HepG2 (cell line): ENCODE results near the gene CST8. TPM values are rescaled to one million over a fixed set of nuclear protein-coding genes. Genes with fewer than 3 reads are reported as not detected.

Source experiments
- AHR ChIP-seq: IDR thresholded peaks from 2 replicates; pipeline ENCODE4 v1.6.1; 2018; ENCODE audit warnings: missing genetic modification reagents, missing compliant biosample characterization
- CBFB ChIP-seq: sonication (generic); formaldehyde crosslinking; IDR thresholded peaks from 2 replicates; pipeline ENCODE4 v1.4.0; 2020; ENCODE audit warnings: missing genetic modification reagents
- CEBPZ ChIP-seq: IDR thresholded peaks from 2 replicates; pipeline ENCODE4 v1.6.1; 2012; ENCODE audit warnings: low read length, improper control_type of control experiment
- EP300 ChIP-seq, 3 experiments: sonication (generic) in 1 of 3; formaldehyde crosslinking in 1 of 3; IDR thresholded peaks; 2 replicates each; pipeline versions ENCODE4 v1.5.1 to v1.6.1; 2011 to 2020; ENCODE audit warnings: low read depth in 2 of 3, low read length in 2 of 3, borderline replicate concordance in 1 of 3, improper control_type of control experiment in 1 of 3, mild to moderate bottlenecking in 1 of 3, missing genetic modification reagents in 1 of 3, moderate library complexity in 1 of 3
- HOXA3 ChIP-seq: sonication (generic); formaldehyde crosslinking; IDR thresholded peaks from 2 replicates; pipeline ENCODE4 v1.5.0; 2020; ENCODE audit warnings: missing genetic modification reagents
- IKZF5 ChIP-seq: IDR thresholded peaks from 2 replicates; pipeline ENCODE4 v1.6.1; 2018; ENCODE audit warnings: missing genetic modification reagents, mild to moderate bottlenecking, missing compliant biosample characterization
- MLLT10 ChIP-seq: sonication (generic); formaldehyde crosslinking; IDR thresholded peaks from 2 replicates; pipeline ENCODE4 v1.4.0; 2020; ENCODE audit warnings: missing genetic modification reagents
- PBX3 ChIP-seq: sonication (generic); formaldehyde crosslinking; IDR thresholded peaks from 2 replicates; pipeline ENCODE4 v1.8.1; 2023; ENCODE audit warnings: missing genetic modification reagents, inconsistent platforms, borderline replicate concordance
- PRPF4 ChIP-seq: fragments of 200-400 bp; formaldehyde crosslinking; IDR thresholded peaks from 2 replicates; pipeline ENCODE4 v1.6.1; 2016; ENCODE audit warnings: low read length, low read depth; ENCODE audit not compliant: poor library complexity, severe bottlenecking
- SMAD1 ChIP-seq: sonication (generic); formaldehyde crosslinking; IDR thresholded peaks from 2 replicates; pipeline ENCODE4 v1.4.0; 2020; ENCODE audit warnings: missing genetic modification reagents, low read depth, mild to moderate bottlenecking, borderline replicate concordance
- SRY ChIP-seq: sonication (generic); formaldehyde crosslinking; IDR thresholded peaks from 2 replicates; pipeline ENCODE4 v1.8.0; 2022; ENCODE audit warnings: mild to moderate bottlenecking, missing genetic modification reagents
- TEAD3 ChIP-seq: optimal IDR thresholded peaks from 2 replicates; pipeline ENCODE3; 2016; ENCODE audit warnings: borderline replicate concordance
- THAP8 ChIP-seq: sonication (generic); formaldehyde crosslinking; IDR thresholded peaks from 2 replicates; pipeline ENCODE4 v1.5.1; 2020; ENCODE audit warnings: missing genetic modification reagents, mild to moderate bottlenecking, borderline replicate concordance
- ZBTB3 ChIP-seq: sonication (generic); formaldehyde crosslinking; IDR thresholded peaks from 2 replicates; pipeline ENCODE4 v1.4.0; 2020; ENCODE audit warnings: low read depth, mild to moderate bottlenecking, moderate library complexity, missing genetic modification reagents, borderline replicate concordance
- ZNF17 ChIP-seq: sonication (generic); formaldehyde crosslinking; IDR thresholded peaks from 2 replicates; pipeline ENCODE4 v1.5.0; 2020; ENCODE audit warnings: mild to moderate bottlenecking, missing genetic modification reagents
- ZNF230 ChIP-seq: sonication (generic); formaldehyde crosslinking; IDR thresholded peaks from 2 replicates; pipeline ENCODE4 v1.4.0; 2020; ENCODE audit warnings: mild to moderate bottlenecking, missing genetic modification reagents
- ZNF367 ChIP-seq: sonication (generic); formaldehyde crosslinking; IDR thresholded peaks from 2 replicates; pipeline ENCODE4 v1.4.0; 2020; ENCODE audit warnings: missing genetic modification reagents, borderline replicate concordance
- ZNF432 ChIP-seq: sonication (generic); formaldehyde crosslinking; IDR thresholded peaks from 2 replicates; pipeline ENCODE4 v1.5.0; 2020; ENCODE audit warnings: missing genetic modification reagents, mild to moderate bottlenecking, borderline replicate concordance
- ZNF720 ChIP-seq: sonication (generic); formaldehyde crosslinking; IDR thresholded peaks from 2 replicates; pipeline ENCODE4 v1.4.0; 2020; ENCODE audit warnings: missing genetic modification reagents
- ZSCAN21 ChIP-seq: sonication (generic); formaldehyde crosslinking; IDR thresholded peaks from 2 replicates; pipeline ENCODE4 v1.8.0; 2022; ENCODE audit warnings: mild to moderate bottlenecking, missing genetic modification reagents, moderate library complexity, borderline replicate concordance
- polyA plus RNA-seq, 8 experiments: library from polyadenylated mRNA; depleted of rRNA in 3 of 8; stranded (reverse) in 7 of 8; unstranded in 1 of 8; fragments of >200 nt; fragmentation: Illumina TruSeq in 4 of 8; extraction: Trizol in 4 of 8; gene quantifications; 2 replicates each; pipeline versions ENCODE4 v1.2.1 to v1.2.3, GENCODE V29; 2011 to 2016; ENCODE audit warnings: low read depth in 4 of 8, missing spikeins in 1 of 8, mixed read lengths in 1 of 8; ENCODE audit not compliant: insufficient read depth in 1 of 8
- total RNA-seq, 5 experiments: library from RNA; depleted of rRNA; stranded (reverse); fragments of >200 nt; fragmentation: Illumina TruSeq; extraction: Trizol; gene quantifications; 2 replicates each; pipeline ENCODE4 v1.2.3, GENCODE V29; 2016; ENCODE audit warnings: low read depth in 1 of 5
- TF ChIP-seq, protein P1 (sequence below): sonication (generic); formaldehyde crosslinking; IDR thresholded peaks from 2 replicates; pipeline ENCODE4 v1.5.0; 2020; ENCODE audit warnings: mild to moderate bottlenecking, missing genetic modification reagents

The CST8 gene
- total and polyA plus RNA-seq, 2 of the 13 experiments (the other 11 are each of a cell fraction or from before 2014, with no cell fraction given): not detected

DNA sequence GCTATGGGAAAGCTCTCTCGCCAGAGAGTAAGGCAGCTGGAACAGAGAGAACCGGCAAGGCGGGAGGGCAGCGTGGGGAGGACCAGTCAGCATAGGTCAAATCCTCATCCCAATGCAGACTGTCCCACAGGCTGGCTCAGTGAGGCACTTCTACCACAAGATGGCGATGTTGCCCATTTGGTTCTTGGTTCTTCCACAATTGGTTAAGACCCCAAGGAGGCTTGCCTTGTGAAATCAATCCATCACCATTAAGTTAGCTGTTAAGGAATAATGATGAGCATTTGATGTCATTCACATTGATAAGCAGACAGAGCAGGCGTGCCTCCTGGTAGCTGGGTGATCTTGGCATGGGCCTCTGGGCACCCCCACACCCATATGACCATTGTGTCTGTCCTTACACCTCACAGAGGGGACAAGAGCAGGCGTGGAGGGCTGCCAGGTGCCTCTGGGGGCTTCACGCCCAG lies 49.0 kb upstream of the CST8 start (continued):
- TF ChIP-seq ZNF367 (CRISPR knock-in tag) (no peak), IKZF5 (CRISPR knock-in tag) (no peak), SMAD1 (CRISPR knock-in tag) (0 out of 2 replicates have a peak, but pooled peaks have one; percentile 36), ZNF720 (CRISPR knock-in tag) (no peak), HOXA3 (CRISPR knock-in tag) (no peak), ZBTB3 (CRISPR knock-in tag) (no peak), CBFB (CRISPR knock-in tag) (no peak), ZNF230 (peak; percentile 60; the same call in 1 of the 2 replicates), MLLT10 (no peak), THAP8 (CRISPR knock-in tag) (no peak), ZSCAN21 (CRISPR knock-in tag) (peak; percentile 48; the same call in 1 of the 2 replicates), AHR (CRISPR knock-in tag) (peak; percentile 31; the same call in 1 of the 2 replicates), PBX3 (CRISPR knock-in tag) (no peak), EP300 (IDR thresholded peaks at IDR 0.05; ENCODE audit: low read depth in 2 of 2, low read length in 2 of 2) (no peak), EP300 (CRISPR knock-in tag; IDR thresholded peaks at IDR 0.05; ENCODE audit: borderline replicate concordance) (no peak), SRY (CRISPR knock-in tag) (0 out of 2 replicates have a peak, but pooled peaks have one; percentile 13), PRPF4 (no peak), TEAD3 (CRISPR knock-in tag) (peak; percentile 68), ZNF432 (CRISPR knock-in tag) (no peak), CEBPZ (no peak), ZNF17 (CRISPR knock-in tag) (no peak)
- TF ChIP-seq, protein P1, sequence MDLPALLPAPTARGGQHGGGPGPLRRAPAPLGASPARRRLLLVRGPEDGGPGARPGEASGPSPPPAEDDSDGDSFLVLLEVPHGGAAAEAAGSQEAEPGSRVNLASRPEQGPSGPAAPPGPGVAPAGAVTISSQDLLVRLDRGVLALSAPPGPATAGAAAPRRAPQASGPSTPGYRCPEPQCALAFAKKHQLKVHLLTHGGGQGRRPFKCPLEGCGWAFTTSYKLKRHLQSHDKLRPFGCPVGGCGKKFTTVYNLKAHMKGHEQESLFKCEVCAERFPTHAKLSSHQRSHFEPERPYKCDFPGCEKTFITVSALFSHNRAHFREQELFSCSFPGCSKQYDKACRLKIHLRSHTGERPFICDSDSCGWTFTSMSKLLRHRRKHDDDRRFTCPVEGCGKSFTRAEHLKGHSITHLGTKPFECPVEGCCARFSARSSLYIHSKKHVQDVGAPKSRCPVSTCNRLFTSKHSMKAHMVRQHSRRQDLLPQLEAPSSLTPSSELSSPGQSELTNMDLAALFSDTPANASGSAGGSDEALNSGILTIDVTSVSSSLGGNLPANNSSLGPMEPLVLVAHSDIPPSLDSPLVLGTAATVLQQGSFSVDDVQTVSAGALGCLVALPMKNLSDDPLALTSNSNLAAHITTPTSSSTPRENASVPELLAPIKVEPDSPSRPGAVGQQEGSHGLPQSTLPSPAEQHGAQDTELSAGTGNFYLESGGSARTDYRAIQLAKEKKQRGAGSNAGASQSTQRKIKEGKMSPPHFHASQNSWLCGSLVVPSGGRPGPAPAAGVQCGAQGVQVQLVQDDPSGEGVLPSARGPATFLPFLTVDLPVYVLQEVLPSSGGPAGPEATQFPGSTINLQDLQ (CRISPR knock-in tag): no peak
